HTERT RPE-1 (cell line): ENCODE measurements around the gene H6PD.

Experiments
- in situ Hi-C: fragments of 300-500 bp; cut with MboI; formaldehyde crosslinking; loops from 4 replicates; pipeline ENCODE4 v1.14.3; 2020; ENCODE audit warnings: low sequenced_read_pairs

The H6PD gene

GRCh38 chr1:9294405-9294773 lies 59.8 kb downstream of the H6PD start:
- in situ Hi-C loops, result loop anchor here (25.0 kb wide), 1 partner anchor 193 kb away; no protein-coding TSS in a partner anchor

GRCh38 chr1:9294910-9295636 lies 60.5 kb downstream of the H6PD start:
- in situ Hi-C loops, result loop anchor here (25.0 kb wide), 1 partner anchor 192 kb away; no protein-coding TSS in a partner anchor

- in situ Hi-C loops, result loop anchor here (25.0 kb wide), 1 partner anchor 191 kb away; no protein-coding TSS in a partner anchor
These were observed 61.3 kb downstream of the H6PD start for GRCh38 chr1:9295884-9296283.

- in situ Hi-C loops, result loop anchor here (25.0 kb wide), 1 partner anchor 190 kb away; no protein-coding TSS in a partner anchor
These were observed 62.3 kb downstream of the H6PD start for GRCh38 chr1:9296850-9297249.

GRCh38 chr1:9297831-9298230 lies 63.3 kb downstream of the H6PD start:
- in situ Hi-C loops, result loop anchor here (25.0 kb wide), 1 partner anchor 189 kb away; no protein-coding TSS in a partner anchor

GRCh38 chr1:9298282-9298681 lies 63.7 kb downstream of the H6PD start:
- in situ Hi-C loops, result loop anchor here (25.0 kb wide), 1 partner anchor 189 kb away; no protein-coding TSS in a partner anchor

- in situ Hi-C loops, result loop anchor here (25.0 kb wide), 1 partner anchor 187 kb away; no protein-coding TSS in a partner anchor
These were observed 65.3 kb downstream of the H6PD start for GRCh38 chr1:9299571-9300541.

- in situ Hi-C loops, result no loop called here
These were observed 66.0 kb downstream of the H6PD start for GRCh38 chr1:9300573-9300972.

GRCh38 chr1:9302745-9303524 lies 68.4 kb downstream of the H6PD start:
- in situ Hi-C loops, result no loop called here

- in situ Hi-C loops, result no loop called here
These were observed 69.3 kb downstream of the H6PD start for GRCh38 chr1:9303916-9304315.

- in situ Hi-C loops, result no loop called here
These were observed 70.6 kb downstream of the H6PD start for GRCh38 chr1:9305216-9305615.

- in situ Hi-C loops, result no loop called here
These were observed 71.4 kb downstream of the H6PD start for GRCh38 chr1:9306006-9306405.

GRCh38 chr1:9307303-9307702 lies 72.7 kb downstream of the H6PD start:
- in situ Hi-C loops, result no loop called here

- in situ Hi-C loops, result no loop called here
These were observed 73.7 kb downstream of the H6PD start for GRCh38 chr1:9308236-9308785.

- in situ Hi-C loops, result no loop called here
These were observed 74.5 kb downstream of the H6PD start for GRCh38 chr1:9309080-9309479.

GRCh38 chr1:9309991-9310390 lies 75.4 kb downstream of the H6PD start:
- in situ Hi-C loops, result no loop called here

GRCh38 chr1:9311029-9311428 lies 76.5 kb downstream of the H6PD start:
- in situ Hi-C loops, result no loop called here

- in situ Hi-C loops, result no loop called here
These were observed 76.9 kb downstream of the H6PD start for GRCh38 chr1:9311479-9311878.

GRCh38 chr1:9312168-9312720 lies 77.7 kb downstream of the H6PD start:
- in situ Hi-C loops, result no loop called here

GRCh38 chr1:9313576-9313975 lies 79.0 kb downstream of the H6PD start:
- in situ Hi-C loops, result no loop called here
